Measurements from ENCODE around the gene ASMTL.
"Not testable (repeated sequence)": the region's sequence is repeated elsewhere in the genome, so short reads cannot be mapped to it uniquely, and the experiment has no call there.

ASMTL gene

DNA sequence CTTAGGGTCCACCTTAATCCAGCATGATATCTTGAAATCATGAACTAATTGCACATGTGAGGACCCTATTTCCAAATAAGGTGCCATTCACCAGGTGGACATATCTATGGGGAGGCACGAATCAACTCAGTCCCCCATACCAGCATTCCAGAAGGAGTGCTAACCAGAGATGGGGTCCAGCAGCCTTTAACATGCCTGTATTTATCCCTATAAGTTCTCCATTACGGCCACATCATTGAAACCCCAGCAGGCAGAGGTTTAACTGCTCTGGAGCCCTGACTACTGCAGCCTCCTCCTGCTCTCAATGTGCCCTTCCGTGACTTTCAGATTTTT is 3.2 kb upstream of the ASMTL start:
- no peak for DNase-seq (ENCODE audit: extremely low read depth in 1 of 2, low read depth in 1 of 2)

DNA sequence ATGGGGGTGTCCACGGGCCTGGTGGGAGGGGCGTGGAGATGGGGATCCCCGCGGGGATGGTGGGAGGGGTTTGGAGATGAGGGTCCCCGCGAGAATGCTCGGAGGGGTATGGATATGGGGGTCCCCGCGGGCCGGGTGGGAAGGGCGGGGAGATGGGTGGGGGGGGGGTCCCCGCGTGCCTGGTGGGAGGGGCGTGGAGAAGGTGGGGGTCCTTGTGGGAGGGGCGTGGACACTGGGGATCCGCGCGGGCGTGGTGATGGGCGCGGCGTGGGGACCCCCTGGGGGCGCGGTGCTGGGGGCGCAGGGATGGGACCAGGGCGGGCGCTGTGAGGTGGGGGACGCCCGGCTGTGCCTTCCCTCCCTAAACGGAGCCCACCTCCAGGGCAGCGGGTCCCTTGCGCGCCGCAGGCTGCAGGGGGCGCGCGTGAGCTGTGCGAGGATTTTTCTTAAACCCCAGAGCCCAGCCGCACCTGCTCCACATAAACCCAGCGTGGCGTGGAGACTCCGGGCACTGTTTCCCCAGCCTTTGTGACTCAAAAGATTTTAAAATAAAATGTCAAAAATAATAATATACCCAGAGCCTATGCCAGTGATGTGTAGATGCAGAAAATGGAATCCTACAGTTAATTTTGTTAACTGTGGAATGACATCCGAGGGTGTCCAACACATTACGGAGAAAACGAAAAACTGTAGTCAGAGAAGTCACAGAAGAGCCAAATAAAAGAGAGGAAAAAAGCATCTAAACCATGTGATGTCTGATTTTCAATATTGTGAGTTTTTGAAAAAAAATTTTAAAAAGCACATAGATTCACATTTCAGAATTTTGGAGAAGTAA is 1.5 kb upstream of the ASMTL start:
- peak; percentile 80 to 87 for DNase-seq (ENCODE audit: extremely low read depth in 1 of 2, low read depth in 1 of 2)

DNA sequence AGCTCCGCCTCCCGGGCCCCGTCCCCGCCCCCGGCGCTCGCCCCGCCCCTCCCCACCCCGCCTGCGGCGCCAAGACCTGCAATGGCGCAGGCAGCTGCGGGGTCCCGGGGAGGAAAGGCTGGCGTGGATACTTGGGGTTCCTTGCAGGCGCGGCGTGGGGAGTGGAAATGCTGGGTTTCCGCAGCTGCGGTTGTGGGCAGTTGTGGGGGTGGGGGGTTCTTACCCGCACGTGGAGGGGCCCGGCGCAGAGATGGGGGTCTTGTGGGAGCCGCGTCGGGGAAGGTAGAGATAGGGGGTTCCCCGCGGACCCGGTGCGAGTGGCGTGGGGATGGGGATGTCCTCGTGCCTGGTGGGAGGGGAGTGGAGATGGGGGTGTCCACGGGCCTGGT is 680 bp upstream of the ASMTL start:
- no peak for DNase-seq (ENCODE audit: extremely low read depth in 1 of 2, low read depth in 1 of 2)

DNA sequence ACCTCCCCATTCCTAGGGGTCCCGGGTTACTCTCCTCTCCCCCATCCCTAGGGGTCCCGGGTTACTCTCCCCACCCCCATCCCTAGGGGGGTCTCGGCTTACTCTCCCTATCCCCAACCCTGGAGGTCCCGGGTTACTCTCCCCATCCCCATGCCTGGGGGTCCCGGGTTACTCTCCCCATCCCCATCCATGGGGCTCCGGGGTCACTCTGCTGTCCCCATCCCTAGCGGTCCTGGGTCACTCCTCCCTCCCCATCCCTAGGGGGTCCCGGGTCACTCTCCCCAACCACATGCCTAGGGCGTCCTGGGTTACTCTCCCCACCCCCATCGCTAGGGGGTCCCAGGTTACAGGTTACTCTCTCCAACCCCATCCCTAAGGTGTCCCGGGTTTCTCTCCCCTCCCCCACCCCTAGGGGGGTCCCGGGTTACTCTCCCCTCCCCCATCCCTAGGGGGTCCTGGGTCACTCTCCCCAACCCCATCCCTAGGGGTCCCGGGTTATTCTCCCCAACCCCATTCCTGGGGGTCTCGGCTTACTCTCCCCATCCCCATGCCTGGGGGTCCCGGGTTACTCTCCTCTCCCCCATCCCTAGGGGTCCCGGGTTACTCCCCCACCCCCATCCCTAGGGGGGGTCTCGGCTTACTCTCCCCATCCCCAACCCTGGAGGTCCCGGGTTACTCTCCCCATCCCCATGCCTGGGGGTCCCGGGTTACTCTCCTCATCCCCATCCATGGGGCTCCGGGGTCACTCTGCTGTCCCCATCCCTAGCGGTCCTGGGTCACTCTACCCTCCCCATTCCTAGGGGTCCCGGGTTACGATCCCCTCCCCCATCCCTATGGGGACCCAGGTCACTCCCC is 821 bp downstream of the ASMTL start:
- no peak for DNase-seq (ENCODE audit: extremely low read depth in 1 of 2, low read depth in 1 of 2)

DNA sequence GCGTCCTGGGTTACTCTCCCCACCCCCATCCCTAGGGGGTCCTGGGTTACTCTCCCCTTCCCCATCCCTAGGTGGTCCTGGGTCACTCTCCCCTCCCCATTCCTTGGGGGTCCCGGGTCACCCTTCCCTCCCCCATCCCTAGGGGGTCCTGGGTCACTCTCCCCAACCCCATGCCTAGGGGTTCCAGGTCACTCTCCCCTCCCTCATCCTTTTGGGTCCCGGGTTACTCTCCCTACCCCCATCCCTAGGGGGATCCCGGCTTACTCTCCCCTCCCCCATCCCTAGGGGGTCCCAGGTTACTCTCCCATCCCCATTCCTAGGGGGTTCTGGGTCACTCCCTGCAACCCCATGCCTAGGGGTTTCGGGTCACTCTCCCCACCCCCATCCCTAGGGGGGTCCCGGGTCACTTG is 1.5 kb downstream of the ASMTL start:
- no peak for DNase-seq (ENCODE audit: extremely low read depth in 1 of 2, low read depth in 1 of 2)

DNA sequence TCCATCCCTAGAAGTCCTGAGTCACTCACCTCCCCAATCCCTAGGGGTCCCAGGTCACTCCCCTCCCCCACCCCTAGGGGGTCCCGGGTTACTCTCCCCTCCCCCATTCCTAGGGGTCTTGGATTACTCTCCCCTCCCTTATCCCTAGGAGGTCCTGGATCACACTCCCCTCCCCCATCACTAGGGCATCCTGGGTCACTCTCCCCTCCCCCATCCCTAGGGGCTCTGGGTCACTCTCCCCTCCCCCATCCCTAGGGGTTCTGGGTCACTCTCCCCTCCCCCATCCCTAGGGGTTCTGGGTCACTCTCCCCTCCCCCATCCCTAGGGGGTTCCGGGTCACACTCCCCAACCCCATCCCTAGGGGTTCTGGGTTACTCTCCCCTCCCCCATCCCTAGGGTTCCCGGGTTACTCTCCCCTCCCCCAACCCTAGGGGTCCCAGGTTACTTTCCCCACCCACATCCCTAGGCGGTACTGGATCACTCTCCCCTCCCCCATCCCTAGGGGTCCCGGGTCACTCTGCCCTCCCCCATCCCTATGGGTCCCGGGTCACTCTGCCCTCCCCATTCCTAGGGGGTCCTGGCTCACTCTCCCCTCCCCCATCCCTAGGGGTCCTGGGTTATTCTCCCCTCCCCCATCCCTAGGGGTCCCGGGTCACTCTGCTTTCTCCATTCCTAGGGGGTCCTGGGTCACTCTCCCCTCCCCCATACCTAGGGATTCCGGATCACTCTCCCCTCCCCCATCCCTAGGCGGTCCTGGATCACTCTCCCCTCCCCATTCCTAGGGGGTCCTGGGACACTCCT is 2.1 kb downstream of the ASMTL start:
- DNase-seq (ENCODE audit: extremely low read depth in 1 of 2, low read depth in 1 of 2), result no peak

DNA sequence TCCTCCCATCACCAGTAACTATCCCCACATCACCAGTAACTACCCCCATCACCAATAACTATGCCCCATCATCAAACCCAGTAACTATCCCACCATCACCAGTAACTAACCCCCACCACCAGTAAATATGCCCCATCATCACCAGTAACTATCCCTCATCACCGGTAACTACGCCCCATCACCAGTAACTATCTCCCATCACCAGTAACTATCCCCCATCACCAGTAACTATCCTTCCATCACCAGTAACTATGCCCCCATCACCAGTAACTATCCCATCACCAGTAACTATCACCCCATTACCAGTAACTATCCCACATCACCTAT is 2.9 kb downstream of the ASMTL start:
- no peak for DNase-seq (ENCODE audit: extremely low read depth in 1 of 2, low read depth in 1 of 2)

DNA sequence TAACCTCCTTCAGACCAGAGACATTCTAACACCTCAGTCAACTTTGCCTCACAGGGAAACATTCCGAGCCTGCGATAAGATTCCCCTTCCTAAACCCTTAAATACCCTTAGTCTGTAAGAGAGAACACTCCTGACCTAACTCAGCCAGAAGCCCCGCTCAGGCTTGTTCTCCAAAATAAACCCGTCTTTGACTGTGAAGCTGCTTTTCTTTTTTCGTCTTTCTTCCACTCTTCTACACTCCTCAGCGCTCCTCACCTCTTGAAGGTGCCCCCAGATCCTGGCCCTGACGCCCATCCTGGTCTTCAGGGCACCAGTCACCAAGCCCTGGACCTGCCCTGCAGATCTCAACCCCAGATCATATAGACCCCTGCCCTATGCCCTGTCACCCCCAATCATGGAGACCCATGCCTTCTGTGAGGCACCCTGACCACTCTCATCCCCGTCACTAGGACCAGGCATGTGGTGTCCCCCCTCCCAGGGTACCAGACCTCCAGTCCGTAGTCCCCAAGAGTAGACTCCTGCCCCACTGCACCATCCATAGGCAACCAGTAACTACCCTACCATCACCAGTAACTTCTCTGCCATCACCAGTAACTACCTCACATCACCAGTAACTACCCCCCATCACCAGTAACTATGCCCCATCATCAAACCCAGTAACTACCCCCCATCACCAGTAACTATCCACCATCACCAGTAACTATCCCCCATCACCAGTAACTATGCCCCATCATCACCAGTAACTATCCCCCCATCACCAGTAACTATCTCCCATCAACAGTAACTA is 3.5 kb downstream of the ASMTL start:
- DNase-seq (ENCODE audit: extremely low read depth in 1 of 2, low read depth in 1 of 2), result no peak

DNA sequence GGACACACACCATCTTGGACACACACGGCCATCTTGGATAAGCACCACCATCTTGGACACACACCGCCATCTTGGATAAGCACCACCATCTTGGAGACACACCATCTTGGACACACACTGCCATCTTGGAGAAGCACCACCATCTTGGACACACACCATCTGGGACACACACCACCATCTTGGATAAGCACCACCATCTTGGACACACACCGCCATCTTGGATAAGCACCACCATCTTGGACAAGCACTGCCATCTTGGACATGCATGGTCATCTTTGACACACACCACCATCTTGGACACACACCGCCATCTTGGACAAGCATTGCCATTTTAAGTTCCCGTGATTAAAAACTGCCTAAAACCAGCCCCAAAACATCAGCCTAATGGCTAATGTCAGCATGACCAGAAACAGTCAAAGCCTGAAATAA is 4.1 kb downstream of the ASMTL start:
- DNase-seq (ENCODE audit: extremely low read depth in 1 of 2, low read depth in 1 of 2), result not testable (repeated sequence)

DNA sequence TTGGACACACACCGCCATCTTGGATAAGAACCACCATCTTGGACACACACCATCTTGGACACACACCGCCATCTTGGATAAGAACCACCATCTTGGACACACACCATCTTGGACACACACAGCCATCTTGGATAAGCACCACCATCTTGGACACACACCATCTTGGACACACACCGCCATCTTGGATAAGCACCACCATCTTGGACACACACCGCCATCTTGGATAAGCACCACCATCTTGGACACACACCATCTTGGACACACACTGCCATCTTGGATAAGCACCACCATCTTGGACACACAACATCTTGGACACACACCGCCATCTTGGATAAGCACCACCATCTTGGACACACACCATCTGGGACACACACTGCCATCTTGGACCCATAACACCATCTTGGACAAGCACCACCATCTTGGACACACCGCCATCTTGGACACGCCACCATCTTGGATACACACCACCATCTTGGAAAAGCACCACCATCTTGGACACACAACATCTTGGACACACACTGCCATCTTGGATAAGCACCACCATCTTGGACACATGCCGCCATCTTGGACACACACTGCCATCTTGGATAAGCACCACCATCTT is 4.6 kb downstream of the ASMTL start:
- not testable (repeated sequence) for DNase-seq (ENCODE audit: extremely low read depth in 1 of 2, low read depth in 1 of 2)

DNA sequence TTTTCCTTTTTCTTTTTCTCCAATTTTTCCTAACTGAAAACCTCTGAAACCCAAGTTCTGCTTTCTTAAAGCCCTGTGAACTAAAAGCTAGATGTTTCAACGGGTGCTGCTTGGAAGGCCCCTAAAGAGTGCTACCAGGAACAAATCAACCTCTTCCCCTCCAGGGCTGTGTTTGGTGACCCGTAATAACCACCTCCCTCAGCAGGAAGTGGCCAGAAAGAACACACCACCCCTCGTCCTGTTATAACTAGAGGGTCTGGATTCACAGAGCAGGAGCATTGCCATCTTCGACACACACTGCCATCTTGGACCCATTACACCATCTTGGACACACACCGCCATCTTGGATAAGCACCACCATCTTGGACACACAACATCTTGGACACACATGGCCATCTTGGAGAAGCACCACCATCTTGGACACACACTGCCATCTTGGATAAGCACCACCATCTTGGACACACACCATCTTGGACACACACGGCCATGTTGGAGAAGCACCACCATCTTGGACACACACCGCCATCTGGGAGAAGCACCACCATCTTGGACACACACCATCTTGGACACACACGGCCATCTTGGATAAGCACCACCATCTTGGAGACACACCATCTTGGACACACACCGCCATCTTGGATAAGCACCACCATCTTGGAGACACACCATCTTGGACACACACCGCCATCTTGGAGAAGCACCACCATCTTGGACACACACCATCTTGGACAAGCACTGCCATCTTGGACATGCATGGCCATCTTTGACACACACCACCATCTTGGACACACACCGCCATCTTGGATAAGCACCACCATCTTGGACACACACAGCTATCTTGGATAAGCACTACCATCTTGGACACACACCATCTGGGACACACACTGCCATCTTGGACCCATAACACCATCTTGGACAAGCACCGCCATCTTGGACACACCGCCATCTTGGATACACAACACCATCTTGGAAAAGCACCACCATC is 5.4 kb downstream of the ASMTL start:
- DNase-seq (ENCODE audit: extremely low read depth in 1 of 2, low read depth in 1 of 2), result not testable (repeated sequence)

DNA sequence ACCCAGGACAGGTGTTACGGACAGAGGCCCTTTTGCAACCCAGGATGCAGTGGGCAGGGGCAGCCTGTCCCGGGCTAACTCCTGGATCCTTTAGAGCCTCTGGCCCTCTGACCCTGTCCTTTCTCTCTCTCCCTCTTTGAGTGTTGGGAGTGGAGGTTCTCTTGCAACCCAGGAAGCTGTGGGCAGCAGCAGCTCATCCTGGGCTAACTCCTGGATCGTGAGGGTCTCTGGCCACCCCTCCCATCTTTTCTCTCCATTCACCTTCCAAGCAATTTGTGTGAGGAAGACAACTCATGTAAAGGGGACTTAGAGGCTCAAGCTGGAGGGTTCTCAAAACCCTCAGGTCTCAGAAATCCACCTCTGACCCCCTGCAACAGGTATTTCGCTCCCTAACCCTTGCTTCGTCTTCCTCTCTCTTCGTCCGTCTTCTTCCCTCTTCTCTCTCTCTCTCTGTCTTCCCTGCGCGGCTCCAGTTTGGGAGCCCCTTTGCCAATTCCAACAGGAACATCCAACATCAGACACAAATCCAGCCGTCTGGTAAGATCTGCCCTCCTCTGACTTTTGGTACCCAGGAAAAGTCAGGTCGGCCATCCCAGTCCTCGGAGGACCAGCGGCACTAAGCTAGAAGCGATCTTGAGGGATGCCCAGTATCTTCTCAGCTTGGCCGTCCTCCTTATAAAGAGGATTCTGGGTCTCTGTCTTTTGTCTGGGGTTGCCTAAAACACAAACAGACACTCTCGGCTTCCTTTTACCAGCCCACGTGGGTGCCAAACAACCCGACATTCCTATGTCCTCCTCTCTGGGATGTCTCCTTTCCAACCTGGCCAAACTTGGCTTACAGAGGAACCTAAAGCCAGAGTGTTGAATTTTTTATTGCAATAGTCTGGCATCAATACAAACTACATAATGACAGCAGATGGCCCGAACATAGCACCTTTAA is 7.9 kb downstream of the ASMTL start:
- DNase-seq (ENCODE audit: extremely low read depth in 1 of 2, low read depth in 1 of 2), result no peak

DNA sequence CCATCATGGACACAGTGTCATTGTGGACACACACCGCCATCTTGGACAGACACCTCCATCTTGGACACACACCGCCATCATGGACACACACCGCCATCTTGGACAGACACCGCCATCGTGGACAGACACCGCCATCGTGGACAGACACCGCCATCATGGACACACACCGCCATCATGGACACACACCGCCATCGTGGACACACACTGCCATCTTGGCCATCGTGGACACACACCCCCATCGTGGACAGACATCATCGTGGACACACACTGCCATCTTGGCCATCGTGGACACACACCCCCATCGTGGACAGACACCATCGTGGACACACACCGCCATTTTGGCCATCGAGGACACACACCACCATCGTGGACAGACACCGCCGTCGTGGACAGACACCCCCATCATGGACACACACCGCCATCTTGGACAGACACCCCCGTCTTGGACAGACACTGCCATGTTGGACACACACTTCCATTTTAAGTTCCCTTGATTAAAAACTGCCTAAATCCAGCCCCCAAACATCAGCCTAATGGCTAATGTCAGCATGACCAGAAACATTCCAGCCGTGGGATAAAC is 9.1 kb downstream of the ASMTL start:
- no peak for DNase-seq (ENCODE audit: extremely low read depth in 1 of 2, low read depth in 1 of 2)

DNA sequence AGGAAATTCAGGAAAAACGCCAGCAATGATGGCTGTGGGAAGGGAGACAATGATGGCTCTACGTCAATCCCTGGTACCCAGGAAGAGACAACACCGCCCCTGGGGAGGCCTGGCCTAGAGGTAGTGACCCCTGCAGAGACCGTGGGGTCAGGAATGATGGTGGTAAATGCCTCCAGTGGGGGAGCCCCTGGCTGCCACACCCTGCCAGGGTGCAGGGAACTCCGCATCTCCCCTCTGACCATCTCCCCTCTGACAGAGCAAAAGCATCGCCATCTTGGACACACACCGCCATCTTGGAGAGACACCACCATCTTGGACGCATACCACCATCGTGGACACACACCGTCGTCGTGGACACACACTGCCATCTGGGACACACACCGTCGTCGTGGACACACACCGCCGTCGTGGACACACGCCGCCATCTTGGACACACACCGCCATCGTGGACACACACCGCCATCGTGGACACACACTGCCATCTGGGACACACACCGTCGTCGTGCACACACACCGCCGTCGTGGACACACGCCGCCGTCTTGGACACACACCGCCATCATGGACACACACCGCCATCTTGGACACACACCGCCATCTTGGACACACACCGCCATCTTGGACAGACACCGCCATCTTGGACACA is 9.9 kb downstream of the ASMTL start:
- no peak for DNase-seq (ENCODE audit: extremely low read depth in 1 of 2, low read depth in 1 of 2)

DNA sequence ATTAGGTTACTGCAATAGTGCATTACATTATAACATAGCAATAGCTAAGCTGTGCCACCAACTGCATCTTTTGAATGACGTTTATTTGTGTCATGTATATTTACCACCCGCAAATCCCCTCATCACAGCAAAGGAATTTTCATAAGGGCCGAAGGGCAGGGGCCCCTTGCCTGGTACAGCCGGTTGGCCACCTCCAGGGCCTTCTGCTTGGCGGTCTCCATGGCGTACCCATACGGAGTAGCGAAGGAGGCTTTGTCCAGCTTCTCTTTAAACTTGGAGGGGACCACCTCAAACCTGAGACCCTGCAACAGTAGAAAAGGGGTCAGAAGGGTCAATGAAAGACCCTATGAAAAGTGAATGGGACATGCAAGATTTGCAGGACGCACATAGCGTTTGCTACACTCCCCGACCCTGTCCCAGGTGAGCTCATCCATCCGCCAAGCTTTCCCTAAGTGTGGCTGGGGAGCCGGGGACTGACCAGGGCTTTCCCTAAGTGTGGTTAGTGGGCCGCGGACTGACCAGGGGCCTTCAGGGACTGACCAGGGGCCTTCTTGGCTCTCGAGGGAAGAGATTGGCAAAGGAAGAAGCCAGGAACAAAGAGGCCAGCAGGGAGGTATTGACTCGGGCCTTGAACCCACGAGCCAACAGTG is 10.6 kb downstream of the ASMTL start:
- no peak for DNase-seq (ENCODE audit: extremely low read depth in 1 of 2, low read depth in 1 of 2)

DNA sequence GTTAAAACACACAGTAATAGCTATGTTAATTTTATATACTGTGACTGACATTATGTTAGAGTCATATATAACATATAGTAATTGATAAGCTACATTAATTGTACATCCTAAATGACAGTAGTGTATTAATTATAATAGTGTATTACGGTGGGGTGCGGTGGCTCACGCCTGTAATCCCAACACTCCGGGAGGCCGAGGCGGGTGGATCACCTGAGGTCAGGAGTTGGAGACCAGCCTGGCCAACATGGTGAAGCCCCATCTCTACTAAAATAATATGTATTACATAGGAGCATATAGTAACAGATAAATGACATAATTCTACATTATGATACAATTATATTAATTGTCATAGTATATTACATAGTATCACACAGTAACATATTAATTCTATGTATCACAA is 12.2 kb downstream of the ASMTL start:
- no peak for DNase-seq (ENCODE audit: extremely low read depth in 1 of 2, low read depth in 1 of 2)
